GM12874 (cell line): ENCODE results near the gene PDLIM4.

Experiments used
- TF ChIP-seq, protein P1 (sequence below): IDR thresholded peaks from 2 replicates; pipeline ENCODE4 v1.5.1; 2011; ENCODE audit warnings: low read depth, mild to moderate bottlenecking, control low read depth, low read length, moderate library complexity; ENCODE audit not compliant: insufficient read depth

PDLIM4 gene

DNA sequence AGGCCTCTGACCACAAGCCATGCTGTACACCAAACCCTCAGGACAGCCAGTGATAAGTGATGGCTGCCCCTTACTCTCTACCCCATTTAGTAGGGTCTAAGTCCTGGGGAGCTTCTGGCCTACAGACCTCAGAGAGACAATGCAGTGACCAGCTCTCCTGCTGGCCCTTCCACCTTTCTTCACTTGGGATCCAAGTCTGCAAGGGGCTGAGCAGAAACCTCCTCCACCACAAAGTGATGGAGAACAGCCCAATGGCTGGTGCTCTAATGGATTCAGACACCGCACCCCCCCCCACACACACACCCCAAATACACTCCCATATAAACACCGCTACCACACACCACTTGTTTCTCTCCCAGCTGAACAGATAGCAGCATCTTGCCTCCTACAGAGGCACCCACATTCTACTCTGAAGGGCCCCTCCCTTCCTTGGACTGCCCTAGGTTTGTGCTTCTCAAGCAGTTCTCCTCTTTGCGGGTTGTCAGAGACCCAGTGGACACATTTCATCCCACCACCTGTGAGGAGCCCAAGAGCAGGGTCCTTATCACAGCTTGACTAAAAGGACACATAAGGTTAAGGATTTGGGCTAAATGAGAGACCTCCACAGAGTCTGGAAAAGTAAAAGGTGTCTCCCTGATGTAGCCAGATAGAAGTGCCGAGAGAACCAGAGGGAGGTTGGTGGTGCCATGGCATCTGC is 1.3 kb upstream of the PDLIM4 start:
- TF ChIP-seq, protein P1, sequence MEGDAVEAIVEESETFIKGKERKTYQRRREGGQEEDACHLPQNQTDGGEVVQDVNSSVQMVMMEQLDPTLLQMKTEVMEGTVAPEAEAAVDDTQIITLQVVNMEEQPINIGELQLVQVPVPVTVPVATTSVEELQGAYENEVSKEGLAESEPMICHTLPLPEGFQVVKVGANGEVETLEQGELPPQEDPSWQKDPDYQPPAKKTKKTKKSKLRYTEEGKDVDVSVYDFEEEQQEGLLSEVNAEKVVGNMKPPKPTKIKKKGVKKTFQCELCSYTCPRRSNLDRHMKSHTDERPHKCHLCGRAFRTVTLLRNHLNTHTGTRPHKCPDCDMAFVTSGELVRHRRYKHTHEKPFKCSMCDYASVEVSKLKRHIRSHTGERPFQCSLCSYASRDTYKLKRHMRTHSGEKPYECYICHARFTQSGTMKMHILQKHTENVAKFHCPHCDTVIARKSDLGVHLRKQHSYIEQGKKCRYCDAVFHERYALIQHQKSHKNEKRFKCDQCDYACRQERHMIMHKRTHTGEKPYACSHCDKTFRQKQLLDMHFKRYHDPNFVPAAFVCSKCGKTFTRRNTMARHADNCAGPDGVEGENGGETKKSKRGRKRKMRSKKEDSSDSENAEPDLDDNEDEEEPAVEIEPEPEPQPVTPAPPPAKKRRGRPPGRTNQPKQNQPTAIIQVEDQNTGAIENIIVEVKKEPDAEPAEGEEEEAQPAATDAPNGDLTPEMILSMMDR = no peak

DNA sequence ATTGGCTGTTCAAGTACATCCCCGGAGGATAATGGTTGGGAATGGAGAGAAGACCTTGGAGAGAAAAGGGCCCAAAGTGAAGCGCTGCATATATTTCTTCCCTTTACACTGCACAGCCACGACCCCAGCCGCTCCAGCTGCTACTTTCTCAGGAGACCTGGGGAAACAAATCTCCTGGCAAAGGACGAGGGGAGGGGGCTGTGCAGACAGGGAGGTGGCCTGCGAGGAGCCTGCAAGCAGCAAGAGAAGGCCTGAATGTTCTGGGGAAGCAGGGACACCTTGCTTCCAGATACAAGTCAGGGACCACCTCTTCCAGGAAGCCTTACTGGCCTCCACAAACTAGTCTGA is 739 bp upstream of the PDLIM4 start:
- TF ChIP-seq, protein P1 = no peak

DNA sequence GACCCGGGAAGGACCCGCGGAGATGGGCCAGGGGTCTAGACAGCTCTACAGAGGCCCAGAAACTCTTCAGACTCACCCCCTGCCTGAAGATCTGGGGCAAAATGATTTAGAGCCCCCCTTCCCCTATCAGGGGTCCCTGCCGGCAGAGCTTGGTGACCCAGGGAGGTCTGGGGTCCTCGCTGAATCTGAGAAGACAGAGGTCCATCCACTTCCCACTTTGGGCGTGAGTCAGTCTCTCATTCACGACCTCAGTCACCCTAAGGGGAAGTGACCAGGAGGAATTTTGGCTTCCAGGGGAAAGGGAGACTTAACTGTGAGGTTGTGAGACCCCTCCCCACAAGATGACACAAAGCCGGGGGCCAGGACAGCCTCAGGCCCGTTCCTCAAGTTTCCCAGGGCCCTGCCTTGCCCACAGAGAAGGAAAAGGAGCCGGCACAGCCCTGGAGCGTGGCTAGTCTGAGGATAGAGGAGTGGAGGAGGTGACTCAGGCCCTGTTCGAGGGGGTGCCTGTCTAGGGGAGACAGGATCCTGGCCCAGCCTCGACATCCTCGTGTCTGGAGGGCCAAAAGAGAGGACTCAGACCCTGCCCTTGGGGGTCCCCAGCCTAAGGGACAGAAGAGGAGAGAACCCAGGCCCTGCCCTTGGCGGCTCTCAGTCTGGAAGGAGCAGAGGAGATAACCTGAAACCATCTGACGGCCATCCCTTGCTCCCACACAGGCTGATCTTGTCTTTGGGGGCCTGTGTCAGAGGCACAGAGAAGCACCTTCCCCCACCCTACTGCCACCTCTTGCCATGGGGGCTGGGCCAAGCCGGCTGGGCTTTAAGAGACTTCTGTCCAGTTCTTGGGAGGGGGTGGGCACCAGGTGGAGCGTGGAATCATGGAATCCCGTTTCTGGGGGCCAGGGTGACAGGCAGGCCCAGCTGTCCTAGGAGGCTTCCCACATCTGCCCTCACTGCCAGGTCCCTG is 889 bp downstream of the PDLIM4 start:
- TF ChIP-seq, protein P1 = no peak

DNA sequence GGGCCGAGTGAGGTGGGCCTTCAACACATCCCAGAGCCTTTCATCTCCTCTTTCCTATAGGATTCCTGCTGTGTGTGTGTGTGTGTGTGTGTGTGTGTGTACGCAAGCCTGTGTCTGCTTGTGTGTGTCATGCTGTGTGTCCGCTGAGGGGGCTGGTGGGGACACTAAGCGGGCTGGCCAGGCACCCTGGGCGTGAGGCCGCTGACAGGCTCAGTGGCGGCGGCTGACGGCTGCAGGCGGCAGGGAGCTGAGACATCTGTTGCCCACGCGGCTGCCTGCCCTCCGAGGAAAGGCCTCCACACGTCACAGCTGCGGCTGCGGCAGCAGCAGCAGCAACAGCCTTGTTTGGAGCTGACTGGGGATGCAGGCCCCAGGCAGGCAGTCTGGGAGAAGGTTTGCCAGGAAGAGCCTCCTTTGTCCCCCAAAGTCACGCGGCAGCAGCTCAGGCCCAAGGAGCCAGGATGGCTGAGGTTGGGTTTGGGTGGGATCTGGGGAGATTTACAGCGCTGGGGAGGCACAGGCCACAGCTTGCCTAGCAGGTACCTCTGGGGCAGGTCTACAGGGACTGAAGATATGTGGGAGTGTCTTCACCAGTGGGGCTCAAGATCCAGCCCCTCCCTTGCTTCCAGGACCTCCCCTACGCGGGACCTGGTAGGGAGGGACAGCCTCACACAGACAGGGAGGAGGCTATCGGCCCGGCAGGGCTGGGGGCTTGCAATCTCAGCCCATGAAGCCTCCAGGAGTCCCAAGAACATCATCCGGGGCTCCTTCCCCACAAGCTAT is 1.8 kb downstream of the PDLIM4 start:
- TF ChIP-seq, protein P1 = no peak

GRCh38 chr5:132260051-132260450 is 2.6 kb downstream of the PDLIM4 start:
- TF ChIP-seq, protein P1 = no peak

DNA sequence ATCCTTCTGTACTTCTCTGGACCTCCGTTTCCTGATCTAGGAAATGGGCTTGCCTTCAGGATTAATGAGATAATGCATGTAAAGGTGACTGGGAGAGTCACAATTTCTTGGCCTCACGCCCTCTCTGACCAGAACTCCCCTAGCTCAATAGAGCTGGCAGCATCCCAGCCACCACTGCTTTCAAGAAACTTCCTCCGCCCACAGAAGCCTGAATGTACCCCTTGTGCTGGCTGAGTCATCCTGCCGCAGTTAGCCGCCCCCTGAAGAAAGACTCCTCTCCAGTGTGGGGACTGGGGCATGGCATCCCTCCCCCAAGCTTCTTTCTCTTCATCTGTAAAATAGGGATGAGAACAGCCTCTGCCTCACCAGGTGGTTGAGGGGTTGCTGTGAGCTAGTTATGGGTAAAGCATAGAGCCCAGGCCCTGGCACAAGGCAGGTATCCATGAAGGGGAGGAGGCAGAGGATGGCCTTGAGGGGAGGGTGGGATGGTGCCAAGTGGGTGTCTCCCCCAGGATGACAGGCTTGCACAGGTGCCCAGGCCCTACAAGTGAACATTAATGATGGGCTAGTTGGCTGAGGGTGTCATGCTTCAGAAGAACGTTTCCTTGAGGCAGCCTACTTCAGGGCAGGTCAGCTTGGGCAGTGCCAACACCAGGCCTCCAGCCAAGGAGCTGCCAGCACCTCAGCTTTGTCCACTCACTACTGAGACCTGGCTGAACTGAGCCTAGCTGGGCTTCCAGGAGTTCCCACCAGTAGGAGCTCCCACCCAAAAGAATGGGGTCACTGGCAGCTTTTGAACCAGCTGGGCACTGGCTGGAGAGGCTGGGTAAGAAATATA is 3.4 kb downstream of the PDLIM4 start:
- TF ChIP-seq, protein P1 = no peak
